Stimulated activated CD4-positive, alpha-beta T cell treated with anti-CD3 and anti-CD28 coated beads, Interleukin-4, amount 100 ng/mL, for 24 hours (primary cell): ENCODE results near the gene CFAP65.

Source experiments
- DNase-seq: peaks from one replicate; pipeline ENCODE4 v3.0.0-alpha.2; 2020

The CFAP65 gene

DNA sequence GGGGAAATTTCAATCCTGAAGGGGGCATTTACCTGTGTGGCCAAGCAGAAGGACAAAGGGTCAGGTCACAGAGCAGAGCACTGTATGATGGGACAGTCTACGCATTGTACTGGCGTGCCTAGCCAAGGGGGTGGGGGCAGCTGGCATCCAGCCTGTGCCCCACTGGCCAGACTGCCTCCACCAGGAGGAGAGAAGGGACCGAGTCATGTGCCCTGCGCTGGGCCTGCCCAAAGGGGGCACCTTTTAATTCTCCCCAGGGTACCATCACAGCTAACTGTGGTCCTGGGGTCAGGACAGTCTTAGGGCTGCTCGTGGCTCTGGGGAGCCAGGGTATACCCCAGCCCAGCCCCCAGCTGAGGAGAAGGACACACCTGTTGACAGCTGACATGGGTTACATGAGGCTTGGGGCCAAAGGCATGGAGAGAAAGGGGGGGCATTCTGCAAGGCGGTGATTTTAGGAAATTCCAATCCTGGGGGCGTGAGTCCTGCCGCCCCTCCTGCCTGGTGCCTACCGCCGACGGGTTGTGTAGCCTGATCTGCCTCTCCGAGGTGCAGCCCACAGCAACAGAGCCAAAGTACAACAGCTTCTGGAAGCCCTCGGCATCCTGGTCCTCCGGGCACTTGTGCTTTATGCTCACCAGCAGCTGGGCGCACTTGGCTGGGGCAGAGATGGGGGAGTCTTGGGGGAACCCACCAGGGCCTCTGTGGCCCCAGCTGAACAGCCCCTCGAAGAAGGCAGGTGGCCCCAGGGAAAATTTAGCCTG lies 11.0 kb downstream of the CFAP65 start:
- DNase-seq, result no peak

DNA sequence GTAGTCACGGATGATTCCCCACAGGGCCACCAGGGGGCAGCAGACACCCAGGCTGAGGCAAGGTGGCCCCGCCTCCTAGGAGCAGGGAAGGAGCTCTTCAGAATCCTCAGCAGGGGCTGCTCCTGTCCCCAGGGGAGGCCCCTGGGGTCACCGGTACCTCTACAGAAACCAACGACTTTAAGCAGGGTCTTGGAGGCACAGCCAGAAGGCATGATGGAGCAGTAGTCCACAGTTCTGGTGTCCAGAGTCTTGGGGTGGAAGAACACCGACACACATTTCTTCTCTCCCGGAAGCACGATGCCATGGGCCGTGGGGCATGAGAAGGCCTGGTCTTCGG lies 11.5 kb downstream of the CFAP65 start:
- DNase-seq, result peak; percentile 78

DNA sequence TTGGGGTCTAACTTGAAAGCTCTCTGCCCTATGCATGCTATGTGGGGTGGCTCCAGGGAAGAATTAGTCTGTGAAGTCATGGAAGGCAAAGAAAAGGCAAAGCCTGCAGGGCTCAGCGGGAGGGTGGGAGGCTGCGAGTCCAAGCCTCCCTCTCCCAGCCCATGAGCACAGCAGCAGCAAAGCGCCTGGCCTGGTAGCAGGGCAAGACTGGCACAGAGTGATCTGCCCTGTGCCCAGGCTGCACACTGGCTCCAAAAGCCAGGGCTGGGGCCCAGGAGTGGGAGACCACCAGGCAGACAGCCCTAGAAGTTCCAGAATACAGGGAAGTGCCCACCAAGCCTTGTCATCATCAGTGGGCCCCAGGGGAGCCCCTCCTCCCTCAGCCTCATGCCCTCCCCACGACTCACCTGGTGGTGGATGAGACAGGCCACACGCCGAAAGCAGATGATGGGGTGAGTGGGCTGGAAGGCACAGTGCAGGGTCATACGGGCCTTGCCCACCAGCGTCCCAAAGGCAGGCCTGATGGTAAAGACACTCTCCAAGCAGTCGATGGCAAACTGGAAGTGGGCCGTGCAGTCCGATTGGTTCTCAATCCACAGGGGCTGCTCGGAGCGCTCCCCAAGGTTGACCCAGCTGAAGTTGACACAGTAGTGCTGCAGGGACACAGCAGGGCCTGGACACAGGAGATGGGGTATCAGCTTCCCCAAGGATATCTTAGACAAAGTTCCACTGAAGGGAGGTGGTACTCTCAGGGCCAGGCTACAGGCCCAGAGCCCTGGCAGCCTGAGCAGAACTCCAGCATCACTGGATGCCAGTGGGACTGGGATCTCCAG lies 12.1 kb downstream of the CFAP65 start:
- DNase-seq, result no peak

DNA sequence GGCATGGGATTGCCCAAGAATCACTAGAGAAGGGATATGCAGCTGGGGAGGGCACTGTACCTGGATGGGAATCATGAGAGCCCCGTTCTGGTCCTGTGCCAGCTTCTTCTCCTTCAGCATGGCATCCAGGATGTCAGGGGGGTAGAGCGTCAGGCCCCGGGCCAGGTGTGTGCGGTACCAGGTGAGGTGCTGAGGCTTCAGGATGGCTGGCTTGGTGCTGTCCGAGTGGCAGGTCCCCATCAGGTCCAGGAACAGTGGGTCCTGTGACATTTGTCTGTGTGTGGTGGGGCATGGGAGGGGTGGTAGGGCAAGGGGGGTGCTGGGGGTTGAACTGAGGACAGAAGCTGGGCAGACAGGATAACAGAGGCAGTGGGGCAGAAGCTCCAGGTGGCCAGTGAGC lies 13.2 kb downstream of the CFAP65 start:
- DNase-seq, result no peak

DNA sequence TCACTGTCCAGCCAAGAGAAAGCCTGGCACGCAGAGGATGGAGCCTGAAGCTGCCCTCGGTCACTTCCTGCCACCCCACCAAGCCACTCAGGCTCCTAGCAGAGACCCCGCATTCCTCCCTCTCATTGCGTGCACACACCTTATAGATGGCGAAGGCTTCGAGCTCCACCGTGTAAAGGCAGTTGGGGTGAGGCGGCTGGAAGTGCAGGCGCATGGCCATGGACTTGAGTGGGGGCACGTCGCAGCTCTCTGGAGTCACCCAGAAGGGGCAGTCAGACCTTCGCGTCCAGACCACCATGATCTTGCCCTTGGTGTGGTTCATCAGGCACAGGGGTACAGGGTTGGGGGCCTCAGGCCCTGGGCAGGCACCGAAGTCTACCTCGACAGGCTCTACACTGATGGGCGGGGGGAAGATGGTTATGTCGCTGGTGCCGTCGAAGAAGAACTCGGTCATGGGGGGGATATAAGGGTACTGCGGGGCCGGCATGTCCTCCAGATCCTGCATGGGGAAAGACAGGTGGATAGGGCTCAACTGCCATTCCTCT lies 13.7 kb downstream of the CFAP65 start:
- DNase-seq, result no peak

DNA sequence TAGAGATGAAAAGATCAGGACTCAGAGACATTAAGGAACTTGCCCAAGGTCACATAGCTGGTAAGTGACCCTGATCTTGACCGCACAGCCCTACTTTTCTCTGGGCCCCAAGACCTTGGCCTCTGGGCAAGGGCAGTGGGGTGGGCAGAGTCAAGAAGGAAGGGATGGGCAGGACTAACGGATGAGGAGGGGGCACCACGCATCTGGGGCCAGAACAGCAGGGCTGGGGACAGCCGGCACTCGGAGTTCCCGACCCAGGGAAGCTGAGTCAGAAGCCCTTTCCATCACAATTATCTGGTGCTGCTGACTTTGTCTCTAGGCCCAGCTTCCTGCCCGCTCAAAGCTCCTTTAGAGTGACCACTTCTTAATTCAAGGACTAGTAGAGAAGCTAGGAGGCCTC lies 14.4 kb downstream of the CFAP65 start:
- DNase-seq, result no peak

DNA sequence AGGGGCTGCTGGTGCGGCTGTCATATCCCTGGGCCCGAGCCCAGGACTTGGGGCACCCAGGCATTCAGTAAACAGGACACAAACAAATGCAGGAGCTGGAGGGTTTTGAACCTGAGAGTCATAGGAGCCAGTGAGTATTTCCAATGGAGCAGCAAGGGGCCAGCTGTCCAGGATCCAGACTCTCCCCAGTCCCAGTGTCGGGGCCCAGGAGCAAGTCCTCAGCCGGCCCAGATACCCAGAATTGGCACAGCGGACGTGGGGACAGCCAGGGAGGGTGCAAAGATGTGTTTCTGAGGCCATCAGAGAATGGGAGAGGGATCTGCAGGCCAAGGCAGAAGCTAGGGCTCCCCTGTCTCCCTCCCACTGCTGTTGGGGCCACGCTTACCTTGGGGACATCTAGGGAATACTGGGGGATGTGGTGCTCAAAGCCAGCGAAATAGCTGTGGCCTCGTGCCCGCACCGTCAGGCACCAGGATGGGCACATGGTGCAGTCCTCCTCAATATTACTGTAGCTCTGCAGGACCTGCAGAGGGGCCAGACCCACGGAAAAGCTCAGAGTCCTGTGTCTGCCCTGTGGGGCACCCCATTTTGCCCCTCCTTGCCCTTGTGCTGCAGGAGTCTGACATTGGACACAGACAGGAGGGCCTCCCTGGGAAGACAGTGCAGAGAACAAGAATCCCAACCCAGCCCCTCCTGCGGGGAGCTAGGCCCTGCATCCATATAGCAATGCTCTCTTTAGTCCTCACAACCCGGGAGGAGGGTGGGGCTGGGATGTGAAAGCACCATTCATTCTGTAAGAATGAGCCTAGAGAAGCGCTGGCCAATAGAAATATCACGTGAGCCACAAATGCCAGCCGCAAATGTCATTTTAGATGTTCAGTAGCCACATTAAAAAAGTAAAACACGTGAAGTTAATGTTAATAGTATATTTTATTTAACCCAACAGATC lies 15.4 kb downstream of the CFAP65 start:
- no peak for DNase-seq

DNA sequence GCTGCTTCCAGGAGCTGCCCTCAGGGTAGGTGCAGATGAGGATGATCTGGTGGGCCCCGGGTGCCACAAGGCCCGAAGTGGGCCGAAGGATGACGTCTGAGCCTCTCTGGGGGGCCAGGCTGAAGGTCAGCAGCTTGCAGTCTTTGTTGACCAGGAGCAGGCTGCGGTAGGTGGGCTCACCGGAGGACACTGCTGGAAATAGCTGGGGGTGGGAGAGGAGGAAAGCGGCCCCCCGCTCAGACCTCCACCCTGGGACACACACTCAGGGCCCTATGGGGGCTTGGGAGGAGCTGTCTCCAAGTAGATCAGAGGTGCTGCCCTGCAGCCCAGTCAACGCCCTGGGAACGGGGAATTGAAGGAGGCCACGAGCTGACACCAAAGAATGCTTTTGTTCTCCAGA lies 17.3 kb downstream of the CFAP65 start:
- no peak for DNase-seq

DNA sequence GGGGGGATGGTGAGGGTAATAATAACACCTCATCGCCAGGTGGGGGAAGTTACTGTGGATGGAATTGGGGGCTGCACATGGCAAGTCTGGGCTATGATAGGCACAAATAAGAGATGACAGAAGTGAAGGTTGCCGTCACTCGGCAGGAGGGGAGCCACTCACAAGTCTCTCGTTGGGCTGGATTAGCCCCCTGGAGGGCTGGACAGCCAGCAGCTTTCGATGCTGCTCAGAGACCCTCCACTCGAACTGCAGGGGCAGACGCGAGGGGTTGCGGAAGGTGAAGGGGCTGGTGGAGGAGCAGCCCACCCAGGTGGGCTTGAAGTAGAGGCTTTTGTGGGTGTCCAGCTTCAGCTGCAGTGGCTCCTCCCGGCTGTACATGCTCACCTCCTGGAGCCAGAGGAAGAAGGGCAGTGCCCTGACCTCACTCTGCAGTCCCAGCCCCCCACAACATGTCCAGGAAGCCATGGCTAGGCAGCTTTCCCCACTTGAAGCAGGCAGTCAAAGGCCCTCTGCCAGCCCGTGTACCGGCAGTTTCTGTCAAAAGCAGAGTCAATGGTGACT lies 18.2 kb downstream of the CFAP65 start:
- no peak for DNase-seq

DNA sequence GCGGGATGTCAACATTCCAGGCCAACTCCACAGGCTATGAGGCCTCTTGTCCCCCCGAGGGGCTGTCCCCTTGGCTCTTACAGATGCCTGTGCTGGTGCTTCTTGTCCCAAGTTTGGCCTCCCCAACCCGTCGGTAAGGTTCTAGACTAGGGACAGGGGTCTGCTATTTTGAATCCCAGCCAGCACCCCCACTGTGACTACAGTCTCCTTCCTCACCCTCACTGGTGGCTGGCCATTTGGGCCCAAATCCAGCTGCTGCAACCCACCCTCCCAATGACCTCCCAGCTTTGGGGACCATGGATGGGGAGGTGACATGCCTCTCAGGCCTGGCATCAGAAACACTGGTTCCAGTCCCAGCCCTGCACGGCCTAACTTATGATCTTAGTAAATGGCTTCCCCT lies 18.7 kb downstream of the CFAP65 start:
- DNase-seq, result no peak

DNA sequence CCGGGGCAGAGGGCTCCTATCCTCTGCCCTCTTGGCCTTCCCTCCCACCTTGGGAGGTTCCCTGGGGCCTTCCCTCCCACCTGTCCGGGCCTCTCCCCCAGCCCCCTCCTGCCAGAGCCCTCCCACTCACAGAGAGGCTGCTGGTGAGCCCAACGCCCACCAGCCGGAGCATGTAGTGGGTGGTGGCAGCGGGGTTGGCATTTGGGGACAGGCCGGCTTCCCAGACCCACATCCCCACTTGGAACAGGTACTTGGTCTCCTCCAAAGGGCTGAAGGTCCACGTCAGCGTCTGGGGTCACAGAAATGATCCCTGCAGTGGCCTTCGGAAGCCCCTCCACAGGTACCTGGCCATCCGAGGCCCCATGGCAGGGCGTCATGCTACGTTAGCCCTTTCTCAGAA lies 19.3 kb downstream of the CFAP65 start:
- no peak for DNase-seq

DNA sequence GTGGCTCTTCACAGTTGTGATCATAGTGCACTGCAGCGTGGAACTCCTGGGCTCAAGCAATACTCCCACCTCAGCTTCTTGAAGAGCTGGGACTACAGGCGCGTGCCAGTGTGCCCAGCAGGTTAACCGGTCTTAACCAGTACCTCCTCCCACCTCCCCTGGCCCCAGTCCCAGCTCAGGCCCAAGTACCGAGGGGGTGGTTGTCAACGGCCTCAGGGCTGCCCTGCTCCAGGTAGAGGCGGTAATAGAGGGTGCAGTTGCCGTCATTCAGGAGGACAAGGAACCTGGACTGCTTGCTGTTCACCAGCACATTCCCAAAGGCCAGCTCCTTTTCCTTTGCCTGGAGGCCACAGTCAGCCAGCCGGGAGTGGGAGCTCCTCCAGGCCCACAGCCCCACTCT lies 19.7 kb downstream of the CFAP65 start:
- DNase-seq, result no peak

DNA sequence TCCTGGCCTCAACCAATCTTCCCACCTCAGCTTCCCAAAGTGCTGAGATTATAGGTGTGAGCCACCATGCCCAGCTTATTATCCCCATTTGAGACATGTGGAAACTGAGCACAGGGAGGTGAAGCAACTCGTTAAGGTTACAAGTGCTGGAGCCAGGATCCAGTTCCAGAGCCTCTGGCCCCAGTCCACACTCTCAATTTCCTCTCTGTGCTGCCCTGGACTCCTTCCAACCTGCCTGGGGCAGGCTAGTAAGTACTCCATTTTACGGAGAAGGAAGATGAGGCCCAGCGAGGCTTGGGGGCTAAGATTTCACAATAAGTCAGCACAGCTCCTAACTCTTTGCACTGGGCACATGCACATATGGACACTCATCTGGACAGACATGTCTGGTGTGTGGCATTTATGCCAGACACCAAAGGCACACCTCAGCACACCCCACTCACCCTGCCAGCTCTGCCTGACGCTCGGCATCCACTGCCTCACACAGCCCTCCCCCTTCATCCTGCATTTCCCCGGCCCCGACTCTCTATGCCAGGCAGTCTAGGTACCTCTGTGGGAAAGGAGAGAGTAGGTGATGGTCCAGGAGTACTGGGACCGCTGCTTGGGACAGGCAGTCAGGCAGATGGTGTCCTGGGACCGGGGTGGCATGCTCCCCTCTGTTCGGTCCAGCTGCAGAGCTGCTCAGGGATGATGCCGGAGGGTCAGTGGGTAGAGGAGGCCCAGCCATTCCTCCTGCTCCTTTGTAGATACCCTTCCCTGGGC lies 20.5 kb downstream of the CFAP65 start:
- DNase-seq, result no peak

DNA sequence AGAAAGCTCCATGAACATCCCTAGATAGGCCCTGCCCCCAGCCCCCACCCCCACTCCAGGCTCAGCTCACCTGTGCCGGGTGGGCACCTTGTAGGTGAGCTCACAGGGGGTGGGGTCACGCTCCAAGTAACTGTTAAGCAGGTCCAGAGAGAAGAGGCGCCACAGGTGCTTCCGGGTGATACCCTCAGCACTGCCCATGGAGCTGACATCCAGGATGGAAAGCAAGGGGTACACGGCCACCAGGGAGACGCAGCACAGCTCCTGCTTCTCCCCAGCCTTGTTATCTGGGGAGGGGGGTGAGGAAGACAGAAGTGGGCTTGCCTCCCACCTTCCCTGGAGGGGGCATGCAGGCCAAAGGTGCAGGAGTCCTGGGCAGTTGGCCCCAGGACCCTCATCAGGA lies 21.9 kb downstream of the CFAP65 start:
- no peak for DNase-seq

DNA sequence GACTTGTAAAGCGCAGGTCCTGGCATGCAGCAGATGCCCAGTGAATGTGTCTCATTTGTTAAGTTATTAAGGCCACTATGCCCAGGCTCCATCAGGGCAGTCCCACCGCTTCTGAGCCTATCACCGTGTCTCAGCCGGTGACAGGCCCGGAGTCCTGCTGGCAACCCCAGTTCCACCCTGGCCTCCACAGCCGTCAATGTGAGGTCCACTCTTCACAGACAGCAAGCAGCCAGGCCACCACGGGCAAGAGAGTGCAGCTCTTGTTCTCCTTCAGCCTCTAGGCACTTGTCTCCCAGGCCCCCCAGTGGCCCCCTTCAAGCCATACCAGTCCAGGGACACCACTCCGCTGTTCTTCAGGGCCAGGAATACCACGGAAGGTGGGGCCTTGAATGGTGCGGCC lies 22.6 kb downstream of the CFAP65 start:
- DNase-seq, result no peak

DNA sequence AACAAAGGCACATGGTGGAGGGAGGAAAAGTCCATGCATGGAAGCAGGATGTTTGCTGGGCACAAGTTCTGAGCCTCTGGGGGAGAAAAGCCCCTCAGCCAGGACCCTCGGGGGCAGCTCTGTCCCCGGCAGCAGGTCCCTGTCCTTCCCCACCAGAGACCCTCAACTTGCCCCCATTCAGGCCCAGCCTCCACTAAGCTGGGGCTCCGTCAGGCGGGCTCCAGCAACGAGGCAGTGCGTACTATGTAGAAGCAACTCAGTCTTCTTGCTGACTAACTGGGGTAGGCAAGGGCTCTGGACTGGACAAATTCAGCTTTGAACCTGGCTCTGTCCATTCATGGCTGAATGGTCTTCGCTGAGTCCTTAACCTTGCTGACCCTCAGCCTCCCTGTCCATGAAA lies 23.0 kb downstream of the CFAP65 start:
- DNase-seq, result no peak

DNA sequence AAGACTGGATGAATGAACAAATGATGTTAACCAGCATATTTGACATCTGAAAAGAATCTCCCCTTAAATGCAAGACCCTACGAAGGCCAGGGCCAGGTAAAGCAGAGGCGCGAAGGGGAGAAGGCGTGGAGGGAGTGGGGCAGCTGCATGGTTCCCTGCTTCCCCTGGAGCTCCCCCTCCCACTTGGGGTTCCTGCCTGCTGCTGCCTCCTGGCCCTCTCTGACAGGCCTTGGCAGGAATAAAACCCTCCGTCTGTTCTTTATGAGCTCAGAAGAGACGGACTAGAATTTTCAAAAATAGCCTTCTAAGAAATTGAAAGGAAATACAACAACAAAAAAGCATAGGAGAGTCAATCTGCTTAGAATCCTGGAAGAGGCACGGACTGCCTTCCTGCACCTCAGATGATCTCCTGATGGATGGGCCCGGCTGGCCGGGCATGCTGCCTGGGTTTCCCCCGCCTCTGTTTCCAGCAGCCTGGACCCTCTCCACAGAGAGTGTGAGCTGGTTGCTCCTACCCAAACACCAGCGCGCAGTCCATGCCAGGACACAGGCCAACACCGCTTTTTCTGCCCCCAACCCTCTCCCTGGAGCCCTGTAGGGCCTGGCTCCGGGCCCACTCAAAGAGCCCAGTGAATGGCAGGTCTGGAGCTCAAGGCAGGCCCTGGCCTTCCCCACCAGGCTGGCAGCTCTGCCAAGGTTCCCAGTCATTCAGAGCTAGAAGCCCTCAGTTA lies 23.9 kb downstream of the CFAP65 start:
- no peak for DNase-seq

DNA sequence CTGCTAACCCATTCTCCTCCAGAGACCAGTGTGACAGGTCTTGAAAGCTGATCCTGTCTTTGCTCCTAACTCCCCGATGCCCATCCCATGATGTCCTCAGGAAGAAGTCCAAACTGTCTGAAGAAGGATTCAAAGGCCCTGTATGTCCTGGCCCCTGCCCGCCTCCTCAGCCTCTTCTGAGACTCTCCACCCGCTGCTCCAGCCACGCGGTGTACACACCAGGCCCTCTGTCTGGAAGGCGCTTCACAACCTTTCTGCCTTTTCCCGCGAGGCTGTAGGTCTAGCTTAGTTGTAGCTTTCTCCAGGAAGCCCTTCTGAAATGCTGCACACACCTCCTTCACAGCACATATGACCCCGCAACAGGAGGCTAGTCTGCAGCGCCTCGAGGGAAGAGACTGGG lies 24.6 kb downstream of the CFAP65 start:
- DNase-seq, result no peak

DNA sequence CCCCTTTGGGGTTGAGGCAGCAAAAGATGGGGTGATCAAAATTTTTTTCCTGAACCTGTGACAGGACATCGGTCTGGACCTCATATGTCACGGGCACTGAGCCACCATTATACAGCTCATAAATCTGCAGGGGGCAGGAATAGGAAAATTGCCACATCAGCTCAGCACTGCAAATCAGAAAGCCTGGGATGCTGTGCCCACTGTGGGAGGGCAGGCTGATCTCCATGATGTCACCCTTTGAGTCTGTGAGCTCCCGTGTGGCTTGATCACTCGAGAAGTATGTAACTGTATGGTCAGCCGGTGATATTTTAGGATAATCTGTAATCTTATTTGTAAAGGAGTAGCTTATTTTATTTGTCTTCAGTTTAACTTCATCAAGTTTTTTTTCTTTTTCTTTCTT lies 30.4 kb downstream of the CFAP65 start:
- DNase-seq, result no peak

DNA sequence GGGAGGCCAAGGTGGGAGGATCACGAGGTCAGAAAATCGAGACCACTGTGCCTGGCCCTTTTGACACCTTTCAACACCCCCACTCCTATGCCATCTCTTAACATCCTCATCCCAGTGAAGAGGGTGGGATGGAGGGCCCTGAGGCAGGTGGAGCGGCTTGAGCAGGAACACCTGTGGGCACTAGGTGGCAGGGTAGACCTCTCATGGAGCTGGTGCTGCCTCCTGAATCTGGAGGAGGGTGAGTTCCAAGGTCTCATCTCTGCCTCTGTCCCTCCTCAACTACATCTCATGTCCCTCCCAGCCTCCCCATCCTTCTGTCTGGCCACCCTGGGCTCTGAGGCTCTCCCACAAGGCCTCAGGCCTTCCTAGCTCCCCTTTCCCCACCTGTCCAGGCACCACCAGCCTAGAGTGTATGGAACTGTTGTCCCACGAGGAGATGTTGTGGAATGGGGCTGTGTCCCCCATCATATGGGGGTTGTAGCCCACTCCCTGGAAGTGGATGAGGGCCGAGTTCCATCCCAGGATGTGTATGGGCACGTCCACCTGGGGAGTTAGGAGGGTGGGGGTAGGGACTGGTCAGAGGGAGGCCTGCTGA lies 31.1 kb downstream of the CFAP65 start:
- no peak for DNase-seq

DNA sequence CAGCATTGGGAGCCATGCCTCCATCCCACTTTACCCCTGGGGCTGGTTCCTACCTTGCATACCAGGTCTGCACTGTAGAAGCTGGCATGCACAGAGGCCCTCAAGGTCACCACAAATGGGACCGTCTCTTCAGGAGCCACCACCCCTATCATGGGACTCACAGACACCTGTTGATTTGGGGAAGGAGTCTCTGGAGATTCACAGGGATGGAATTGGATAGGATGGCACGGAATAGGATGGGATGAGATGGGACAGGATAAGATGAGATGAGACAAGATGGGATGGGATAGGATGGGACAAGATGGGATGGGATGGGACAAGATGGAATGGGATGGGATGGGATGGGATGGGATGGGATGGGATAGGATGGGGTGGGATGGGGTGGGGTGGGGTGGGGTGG lies 32.0 kb downstream of the CFAP65 start:
- DNase-seq, result no peak
